ENCODE data around the gene RAD23B.

The RAD23B gene

DNA sequence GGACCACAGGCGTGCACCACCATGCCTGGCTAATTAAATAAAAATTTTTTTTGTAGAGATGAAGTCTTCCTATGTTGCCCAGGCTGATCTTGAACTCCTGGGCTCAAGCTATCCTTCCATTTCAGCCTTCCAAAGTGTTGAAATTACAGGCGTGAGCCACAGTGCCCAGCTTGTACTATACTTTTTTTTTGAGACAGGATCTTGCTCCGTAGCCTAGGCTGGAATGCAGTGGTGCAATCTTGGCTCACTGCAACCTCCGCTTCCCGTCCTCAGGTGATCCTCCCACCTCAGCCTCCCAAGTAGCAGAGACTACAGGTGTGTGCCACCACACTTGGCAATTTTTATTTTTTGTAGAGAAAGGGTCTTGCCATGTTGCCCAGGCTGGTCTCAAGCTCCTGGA lies 5.3 kb upstream of the RAD23B start:
- Mint-ChIP-seq H3K27me3 (ENCODE audit: low read depth, poor library complexity) (peaks cover 18% of the 10 kb centered on the region), H3K4me1 (peaks cover 27% of the 10 kb centered on the region)

DNA sequence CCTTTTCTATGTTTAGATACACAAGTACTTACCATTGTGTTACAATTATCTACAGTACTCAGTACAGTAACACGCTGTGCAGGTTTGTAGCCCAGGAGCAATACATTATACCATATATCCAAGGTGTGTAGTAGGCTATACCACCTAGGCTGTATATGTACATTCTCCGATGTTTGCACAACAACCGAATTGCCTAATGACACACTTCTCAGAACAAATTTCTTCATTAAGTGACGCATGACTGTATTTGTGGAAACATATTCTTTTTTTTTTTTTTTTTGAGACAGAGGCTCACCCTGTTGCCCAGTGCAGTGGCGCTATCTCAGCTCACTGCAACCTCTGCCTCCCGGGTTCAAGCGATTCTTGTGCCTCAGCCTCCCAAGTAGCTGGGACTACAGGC lies 4.0 kb upstream of the RAD23B start:
- Mint-ChIP-seq H3K4me1 (peaks cover 22% of the 10 kb centered on the region), H3K27me3 (ENCODE audit: low read depth, poor library complexity) (peaks cover 12% of the 10 kb centered on the region), H3K9me3 (no peaks in the 10 kb centered on the region), H3K27ac (no peak overlapping the region), H3K36me3 (ENCODE audit: low read depth) (no peaks in the 10 kb centered on the region), H3K4me3 (no peak overlapping the region)
- DNase-seq = no peak
- TF ChIP-seq, protein P1, sequence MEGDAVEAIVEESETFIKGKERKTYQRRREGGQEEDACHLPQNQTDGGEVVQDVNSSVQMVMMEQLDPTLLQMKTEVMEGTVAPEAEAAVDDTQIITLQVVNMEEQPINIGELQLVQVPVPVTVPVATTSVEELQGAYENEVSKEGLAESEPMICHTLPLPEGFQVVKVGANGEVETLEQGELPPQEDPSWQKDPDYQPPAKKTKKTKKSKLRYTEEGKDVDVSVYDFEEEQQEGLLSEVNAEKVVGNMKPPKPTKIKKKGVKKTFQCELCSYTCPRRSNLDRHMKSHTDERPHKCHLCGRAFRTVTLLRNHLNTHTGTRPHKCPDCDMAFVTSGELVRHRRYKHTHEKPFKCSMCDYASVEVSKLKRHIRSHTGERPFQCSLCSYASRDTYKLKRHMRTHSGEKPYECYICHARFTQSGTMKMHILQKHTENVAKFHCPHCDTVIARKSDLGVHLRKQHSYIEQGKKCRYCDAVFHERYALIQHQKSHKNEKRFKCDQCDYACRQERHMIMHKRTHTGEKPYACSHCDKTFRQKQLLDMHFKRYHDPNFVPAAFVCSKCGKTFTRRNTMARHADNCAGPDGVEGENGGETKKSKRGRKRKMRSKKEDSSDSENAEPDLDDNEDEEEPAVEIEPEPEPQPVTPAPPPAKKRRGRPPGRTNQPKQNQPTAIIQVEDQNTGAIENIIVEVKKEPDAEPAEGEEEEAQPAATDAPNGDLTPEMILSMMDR (IDR thresholded peaks at IDR 0.05) = no peak

More for the DNA sequence above, 5.3 kb upstream of the RAD23B start:
- no peak overlapping the region for H3K27ac Mint-ChIP-seq
- no peaks in the 10 kb centered on the region for H3K9me3 Mint-ChIP-seq
- no peaks in the 10 kb centered on the region for H3K36me3 Mint-ChIP-seq (ENCODE audit: low read depth)
- TF ChIP-seq, protein P1 (IDR thresholded peaks at IDR 0.05) = no peak
- no peak for DNase-seq
- H3K4me3 Mint-ChIP-seq = no peak overlapping the region

DNA sequence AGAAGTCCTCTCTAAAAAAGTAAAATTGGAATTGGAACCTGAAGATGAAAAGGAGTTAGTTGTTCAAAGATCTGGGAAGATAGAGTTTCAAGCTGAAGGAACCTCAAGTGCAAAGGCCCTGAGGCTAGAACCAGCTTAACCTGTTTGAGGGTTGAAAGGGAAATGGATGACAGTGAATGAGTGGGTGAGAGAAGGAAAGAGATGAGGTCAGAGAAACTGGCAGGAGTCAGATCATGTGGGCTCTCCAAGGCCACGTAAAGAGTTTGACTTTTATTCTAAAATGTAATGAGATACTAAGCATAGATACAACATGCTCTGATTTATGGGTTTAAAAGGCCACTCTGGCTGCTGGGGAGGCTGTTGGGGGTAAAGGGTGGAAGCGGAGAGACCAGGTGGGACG lies 2.5 kb upstream of the RAD23B start:
- Mint-ChIP-seq H3K36me3 (ENCODE audit: low read depth) (no peaks in the 10 kb centered on the region), H3K4me3 (peak overlapping the region; percentile 56), H3K27me3 (ENCODE audit: low read depth, poor library complexity) (peaks cover 6% of the 10 kb centered on the region), H3K27ac (no peak overlapping the region), H3K4me1 (peaks cover 27% of the 10 kb centered on the region), H3K9me3 (no peaks in the 10 kb centered on the region)
- DNase-seq = no peak
- TF ChIP-seq, protein P1 (IDR thresholded peaks at IDR 0.05) = no peak

DNA sequence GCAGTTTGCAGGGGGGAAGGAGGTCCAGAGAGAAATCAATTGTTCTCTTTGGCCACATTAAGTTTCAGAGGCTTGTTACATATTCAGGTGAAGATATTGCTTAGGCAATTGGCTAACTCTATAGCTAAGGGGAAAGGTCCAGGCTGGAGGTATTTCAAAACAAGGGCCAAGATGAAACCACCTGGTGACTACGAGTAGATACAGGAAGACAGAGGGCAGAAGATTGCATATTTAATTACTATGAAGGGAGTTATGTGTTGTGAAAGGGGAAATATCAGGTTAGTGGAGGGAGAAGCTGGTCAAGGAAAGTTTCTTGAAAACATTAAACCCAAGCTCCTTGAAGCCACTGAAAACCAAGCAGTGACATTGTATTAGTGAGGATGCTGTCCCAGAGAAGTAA lies 1.9 kb upstream of the RAD23B start:
- Mint-ChIP-seq H3K9me3 (peaks cover 2% of the 10 kb centered on the region), H3K4me1 (peaks cover 34% of the 10 kb centered on the region), H3K27me3 (ENCODE audit: low read depth, poor library complexity) (peaks cover 6% of the 10 kb centered on the region), H3K4me3 (peak overlapping the region; percentile 56), H3K27ac (no peak overlapping the region), H3K36me3 (ENCODE audit: low read depth) (peaks cover 5% of the 10 kb centered on the region)
- no peak for DNase-seq
- TF ChIP-seq, protein P1 (IDR thresholded peaks at IDR 0.05) = no peak

DNA sequence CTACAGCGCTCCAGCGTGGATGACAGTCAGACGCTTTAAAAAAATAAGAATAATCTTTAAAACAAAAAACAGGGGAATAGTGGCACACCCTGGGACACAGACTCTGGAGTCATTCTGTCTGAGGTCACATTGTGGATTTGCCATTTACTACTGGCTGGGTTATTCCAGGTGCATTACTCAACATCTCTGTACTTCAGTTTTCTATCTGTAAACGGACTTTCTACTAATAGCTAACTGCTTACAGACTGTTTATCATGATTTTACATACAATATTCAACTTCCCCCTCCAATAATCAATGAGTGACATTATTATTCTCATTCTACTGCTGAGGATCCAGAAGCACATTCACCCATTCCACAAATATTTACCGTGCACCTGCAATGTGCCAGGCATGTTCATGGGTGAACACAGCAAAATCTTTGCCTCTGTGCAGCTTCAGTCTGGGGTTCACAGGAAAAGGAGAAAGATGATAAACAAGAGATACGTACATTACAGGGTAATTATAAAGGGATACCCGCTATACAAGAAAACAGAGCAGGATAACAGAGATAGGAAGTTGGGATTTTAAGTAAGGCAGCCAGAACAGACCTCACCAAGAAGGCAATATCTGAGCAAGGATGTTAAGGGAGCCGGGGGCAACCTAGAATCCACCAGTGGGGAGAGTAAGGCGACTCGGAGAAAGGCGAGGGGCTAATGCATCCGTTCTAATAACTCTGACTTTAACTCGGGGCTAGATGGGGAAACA lies 984 bp upstream of the RAD23B start:
- peak overlapping the region; percentile 94 for H3K27ac Mint-ChIP-seq
- peaks cover 39% of the 10 kb centered on the region for H3K4me1 Mint-ChIP-seq
- TF ChIP-seq, protein P1 (IDR thresholded peaks at IDR 0.05) = no peak
- H3K36me3 Mint-ChIP-seq (ENCODE audit: low read depth) = peaks cover 10% of the 10 kb centered on the region
- DNase-seq = peak; percentile 6
- H3K27me3 Mint-ChIP-seq (ENCODE audit: low read depth, poor library complexity) = peaks cover 6% of the 10 kb centered on the region
- H3K9me3 Mint-ChIP-seq = peaks cover 8% of the 10 kb centered on the region
- H3K4me3 Mint-ChIP-seq = peak overlapping the region; percentile 97
